Left ventricle myocardium inferior (tissue), 1 donor: ENCODE data around the gene RNF144A. TPM values are rescaled to one million over a fixed set of nuclear protein-coding genes. Genes with fewer than 3 reads are reported as not detected.
A peak's percentile ranks its signal among the peaks of the same experiment; 100 is the strongest.

Experiments
- DNase-seq: peaks from one replicate; pipeline ENCODE4 v3.0.0-alpha.2; 2020
- H3K27ac ChIP-seq: fragments of 200-600 bp; replicated peaks from 2 replicates; pipeline ENCODE4 v1.8.0; 2021
- H3K27me3 ChIP-seq: fragments of 200-600 bp; 2 replicates; pipeline ENCODE4 v1.8.0; 2021; ENCODE audit warnings: low read depth
- H3K36me3 ChIP-seq: fragments of 200-600 bp; 2 replicates; pipeline ENCODE4 v1.8.0; 2021
- H3K4me1 ChIP-seq: fragments of 200-600 bp; 2 replicates; pipeline ENCODE4 v1.8.0; 2021
- H3K4me3 ChIP-seq: fragments of 200-600 bp; 2 replicates; pipeline ENCODE4 v1.8.0; 2021; ENCODE audit warnings: mild to moderate bottlenecking, moderate library complexity
- H3K9me3 ChIP-seq: fragments of 200-600 bp; replicated peaks from 2 replicates; pipeline ENCODE4 v1.8.0; 2021
- CTCF ChIP-seq: fragments of 200-600 bp; IDR thresholded peaks from 2 replicates; pipeline ENCODE4 v1.8.0; 2021; ENCODE audit warnings: antibody characterized with exemption, mild to moderate bottlenecking, borderline replicate concordance
- intact Hi-C: fragments of 100-400 bp; cut with micrococcal nuclease; formaldehyde crosslinking; loops from one replicate; pipeline ENCODE4 v1.11.0; 2022
- total RNA-seq: library from RNA; stranded (reverse); fragmentation: NEBNext Ultra II Directional; extraction: Animal tissue kit (Norgen Biotek cat#: 25700); gene quantifications from one replicate; pipeline ENCODE4 v1.2.1, GENCODE V29; 2021
- donor health status: DM: no; HTN: yes; CAD: no; lungs with severe emphysema.

The RNF144A gene
- total RNA-seq, 1 donor from 2014 or later, result 17.9 TPM

- DNase-seq, result no peak
- TF ChIP-seq CTCF, result no peak
- Histone ChIP-seq H3K4me3 (no peak overlapping the region), H3K27me3 (no peaks in the 10 kb centered on the region), H3K27ac (peak overlapping the region; percentile 57), H3K36me3 (peaks cover 24% of the 10 kb centered on the region), H3K9me3 (no peaks in the 10 kb centered on the region), H3K4me1 (peaks cover 39% of the 10 kb centered on the region)
- intact Hi-C loops, result no loop called here
Observed at GRCh38 chr2:6943971-6944370, 26.8 kb downstream of the RNF144A start.

GRCh38 chr2:6944555-6944954, 27.3 kb downstream of the RNF144A start:
- peaks cover 41% of the 10 kb centered on the region for H3K4me1 ChIP-seq
- H3K27ac ChIP-seq, result peak overlapping the region; percentile 57
- TF ChIP-seq CTCF, result no peak
- no peak overlapping the region for H3K4me3 ChIP-seq
- intact Hi-C loops, result no loop called here
- H3K27me3 ChIP-seq, result no peaks in the 10 kb centered on the region
- DNase-seq, result no peak
- H3K9me3 ChIP-seq, result no peaks in the 10 kb centered on the region
- peaks cover 24% of the 10 kb centered on the region for H3K36me3 ChIP-seq

- peak overlapping the region; percentile 57 for H3K27ac ChIP-seq
- DNase-seq, result no peak
- no peak overlapping the region for H3K4me3 ChIP-seq
- H3K36me3 ChIP-seq, result peaks cover 24% of the 10 kb centered on the region
- TF ChIP-seq CTCF, result no peak
- no peaks in the 10 kb centered on the region for H3K9me3 ChIP-seq
- H3K27me3 ChIP-seq, result no peaks in the 10 kb centered on the region
- intact Hi-C loops, result no loop called here
- H3K4me1 ChIP-seq, result peaks cover 41% of the 10 kb centered on the region
Observed at GRCh38 chr2:6945087-6945813, 28.0 kb downstream of the RNF144A start.

GRCh38 chr2:6945821-6946220, 28.6 kb downstream of the RNF144A start:
- peaks cover 44% of the 10 kb centered on the region for H3K4me1 ChIP-seq
- no peak overlapping the region for H3K4me3 ChIP-seq
- H3K27me3 ChIP-seq, result no peaks in the 10 kb centered on the region
- H3K9me3 ChIP-seq, result no peaks in the 10 kb centered on the region
- intact Hi-C loops, result no loop called here
- no peak for TF ChIP-seq CTCF
- no peak for DNase-seq
- peaks cover 24% of the 10 kb centered on the region for H3K36me3 ChIP-seq
- H3K27ac ChIP-seq, result peak overlapping the region; percentile 57

- no peak for TF ChIP-seq CTCF
- intact Hi-C loops, result no loop called here
- no peak overlapping the region for H3K4me3 ChIP-seq
- H3K27me3 ChIP-seq, result no peaks in the 10 kb centered on the region
- no peaks in the 10 kb centered on the region for H3K9me3 ChIP-seq
- DNase-seq, result no peak
- H3K4me1 ChIP-seq, result peaks cover 50% of the 10 kb centered on the region
- H3K36me3 ChIP-seq, result peaks cover 17% of the 10 kb centered on the region
- peak overlapping the region; percentile 12 for H3K27ac ChIP-seq
Observed at GRCh38 chr2:6946722-6947121, 29.5 kb downstream of the RNF144A start.
